Upper lobe of left lung (tissue), 4 donors: ENCODE data around the gene CHST9.

ENCODE experiments used
- CTCF ChIP-seq, 6 experiments: fragments of 450-650 bp in 4 of 6; fragments of 200-600 bp in 2 of 6; sonication (generic) in 2 of 6; IDR thresholded peaks; one replicate each; pipeline ENCODE4 v1.5.1; 2016 to 2019; ENCODE audit warnings: antibody characterized with exemption in 6 of 6
- EP300 ChIP-seq, 4 donors: sonication (generic); formaldehyde crosslinking; IDR thresholded peaks; one replicate each; pipeline ENCODE4 v1.5.1; 2017; ENCODE audit warnings: antibody characterized with exemption in 4 of 4, control low read depth in 2 of 4
- POLR2A ChIP-seq, 4 donors: fragments of 450-650 bp; IDR thresholded peaks; one replicate each; pipeline ENCODE4 v1.5.1; 2016 to 2017; ENCODE audit warnings: antibody characterized with exemption in 4 of 4, mild to moderate bottlenecking in 2 of 4
- POLR2AphosphoS5 ChIP-seq, 2 donors: sonication (generic); formaldehyde crosslinking; IDR thresholded peaks; one replicate each; pipeline ENCODE4 v1.5.1; 2017; ENCODE audit warnings: antibody characterized with exemption in 2 of 2

- TF ChIP-seq POLR2A (IDR thresholded peaks at IDR 0.05) = no peak
- TF ChIP-seq POLR2AphosphoS5 (IDR thresholded peaks at IDR 0.05) = no peak
- no peak for TF ChIP-seq EP300 (IDR thresholded peaks at IDR 0.05)
- TF ChIP-seq CTCF (IDR thresholded peaks at IDR 0.05) = no peak
These were observed 264.5 kb downstream of the CHST9 start for GRCh38 chr18:26920644-26921043.
